Thymus (tissue), 11 donors: Measurements from ENCODE around the gene PYROXD2. TPM values are rescaled to one million over a fixed set of nuclear protein-coding genes. Genes with fewer than 3 reads are reported as not detected.
A peak's percentile ranks its signal among the peaks of the same experiment; 100 is the strongest.

ENCODE experiments used
- DNase-seq, 9 donors: peaks; one replicate each; pipeline ENCODE4 v3.0.0-alpha.2; 2013; ENCODE audit warnings: low spot score in 9 of 9, low read depth in 6 of 9, missing footprints in 1 of 9
- H3K27ac ChIP-seq, 2 donors: one replicate each; pipeline ENCODE4 v1.5.1; 2013; ENCODE audit warnings: control low read depth in 1 of 2, low read depth in 1 of 2, low read length in 1 of 2, mild to moderate bottlenecking in 1 of 2, moderate library complexity in 1 of 2
- H3K27me3 ChIP-seq, 2 donors: one replicate each; pipeline ENCODE4 v1.5.1; 2013; ENCODE audit warnings: low read length in 1 of 2; ENCODE audit not compliant: control insufficient read depth in 2 of 2, insufficient read depth in 1 of 2
- H3K36me3 ChIP-seq, 2 donors: one replicate each; pipeline ENCODE4 v1.5.1; 2013; ENCODE audit warnings: low read length in 1 of 2, mild to moderate bottlenecking in 1 of 2, moderate library complexity in 1 of 2; ENCODE audit not compliant: control insufficient read depth in 2 of 2, insufficient read depth in 2 of 2
- H3K4me1 ChIP-seq, 2 donors: one replicate each; pipeline ENCODE4 v1.5.1; 2013; ENCODE audit warnings: low read length in 2 of 2; ENCODE audit not compliant: control insufficient read depth in 2 of 2, insufficient read depth in 2 of 2
- H3K4me3 ChIP-seq, 2 donors: one replicate each; pipeline ENCODE4 v1.5.1; 2013; ENCODE audit warnings: low read length in 2 of 2, control low read depth in 1 of 2, mild to moderate bottlenecking in 1 of 2
- H3K9me3 ChIP-seq, 2 donors: one replicate each; pipeline ENCODE4 v1.5.1; 2013; ENCODE audit warnings: low read length in 1 of 2, mild to moderate bottlenecking in 1 of 2; ENCODE audit not compliant: control insufficient read depth in 2 of 2, insufficient read depth in 1 of 2
- WGBS: extraction: QIAGEN DNeasy Blood & Tissue Kit; methylation state at CpG from one replicate; pipeline ENCODE4 v1.1.7; 2013; 5-methylcytosine and 5-hydroxymethylcytosine counted together
- polyA plus RNA-seq: library from polyadenylated mRNA; stranded (reverse); fragments of 200-250 nt; gene quantifications from one replicate; pipeline ENCODE4 v1.2.3, GENCODE V29; 2013
- total RNA-seq: library from RNA; stranded (reverse); fragments of 120-200 nt; gene quantifications from one replicate; pipeline ENCODE4 v1.2.4, GENCODE V29; 2013
- donor health status: healthy.

PYROXD2 gene
- total and polyA plus RNA-seq, 2 donors, result 2.0 to 17.8 TPM

DNA sequence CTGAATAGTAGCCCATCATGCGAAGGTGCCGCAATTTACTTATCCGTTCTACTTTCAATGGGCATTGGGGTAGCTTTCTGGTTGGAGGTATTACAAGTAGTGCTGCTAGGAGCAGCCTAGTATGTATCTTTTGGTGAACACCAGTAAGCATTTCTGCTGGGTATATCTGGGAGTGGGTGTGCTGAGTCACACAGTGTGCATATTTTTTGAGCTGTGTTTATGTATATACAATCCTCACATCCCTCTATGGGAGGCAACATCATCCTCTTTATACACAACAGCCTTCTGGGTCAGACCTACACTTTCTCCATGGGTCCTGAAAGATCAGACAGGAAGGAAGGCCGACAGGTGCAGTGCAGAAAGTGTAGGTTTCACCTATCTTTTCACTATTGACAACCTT, 36.3 kb downstream of the PYROXD2 start:
- no peak for DNase-seq
- Histone ChIP-seq H3K9me3 (peaks cover 0 to 6% of the 10 kb centered on the region in 2 donors), H3K4me3 (no peak overlapping the region), H3K27ac (no peak overlapping the region), H3K4me1 (no peaks in the 10 kb centered on the region), H3K36me3 (no peaks in the 10 kb centered on the region), H3K27me3 (peaks cover 0 to 9% of the 10 kb centered on the region in 2 donors)
- WGBS, result 95% methylated on average over 4 of the region's 4 CpGs

DNA sequence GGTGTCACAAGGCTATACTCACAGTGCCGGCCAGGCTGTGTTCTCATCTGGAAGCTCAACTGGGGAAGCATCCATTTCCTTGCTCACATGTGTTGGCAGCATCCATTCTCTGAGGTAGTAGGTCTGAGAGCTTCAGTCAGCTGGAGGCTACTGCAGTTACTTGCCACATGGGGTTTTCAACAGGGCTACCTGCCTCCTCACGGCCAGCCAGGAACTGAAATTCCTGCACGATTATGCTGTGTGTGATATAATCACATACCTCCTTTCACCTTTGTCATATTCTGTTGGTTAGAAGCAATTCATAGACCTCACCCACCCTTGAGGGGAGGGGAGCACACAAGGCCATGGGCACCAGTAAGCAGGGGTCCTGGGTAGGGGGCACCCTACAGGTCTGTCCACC, 37.4 kb downstream of the PYROXD2 start:
- H3K9me3 ChIP-seq, result peaks cover 0 to 6% of the 10 kb centered on the region in 2 donors
- H3K27me3 ChIP-seq, result peaks cover 0 to 12% of the 10 kb centered on the region in 2 donors
- no peaks in the 10 kb centered on the region for H3K36me3 ChIP-seq
- no peak overlapping the region for H3K4me3 ChIP-seq
- no peaks in the 10 kb centered on the region for H3K4me1 ChIP-seq
- 98% methylated on average over 3 of the region's 3 CpGs for WGBS
- DNase-seq, result no peak
- H3K27ac ChIP-seq, result no peak overlapping the region

DNA sequence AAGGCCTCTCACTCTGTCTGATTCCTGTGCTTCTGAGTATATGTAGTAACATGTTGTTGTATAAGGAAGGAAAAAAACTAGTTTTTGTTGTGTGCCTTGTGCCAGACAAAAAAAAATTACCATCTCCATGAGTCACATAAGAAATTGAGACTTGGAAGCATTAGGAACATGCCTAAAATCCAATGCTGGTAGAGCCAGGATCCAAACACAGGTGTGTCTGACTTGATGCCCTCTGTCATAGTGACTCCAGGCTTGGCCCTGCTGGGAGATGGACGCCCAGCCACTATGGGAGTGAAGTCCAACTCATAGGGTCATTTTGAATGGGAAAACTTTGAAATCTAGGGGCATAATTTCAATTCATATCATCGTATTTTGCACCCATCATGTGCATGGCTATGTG, 38.0 kb downstream of the PYROXD2 start:
- no peak for DNase-seq
- H3K4me3 ChIP-seq, result no peak overlapping the region
- H3K9me3 ChIP-seq, result peaks cover 0 to 6% of the 10 kb centered on the region in 2 donors
- H3K27ac ChIP-seq, result no peak overlapping the region
- H3K27me3 ChIP-seq, result peaks cover 0 to 12% of the 10 kb centered on the region in 2 donors
- no peaks in the 10 kb centered on the region for H3K36me3 ChIP-seq
- no peaks in the 10 kb centered on the region for H3K4me1 ChIP-seq
- WGBS, result 95% methylated on average over 2 of the region's 2 CpGs

DNA sequence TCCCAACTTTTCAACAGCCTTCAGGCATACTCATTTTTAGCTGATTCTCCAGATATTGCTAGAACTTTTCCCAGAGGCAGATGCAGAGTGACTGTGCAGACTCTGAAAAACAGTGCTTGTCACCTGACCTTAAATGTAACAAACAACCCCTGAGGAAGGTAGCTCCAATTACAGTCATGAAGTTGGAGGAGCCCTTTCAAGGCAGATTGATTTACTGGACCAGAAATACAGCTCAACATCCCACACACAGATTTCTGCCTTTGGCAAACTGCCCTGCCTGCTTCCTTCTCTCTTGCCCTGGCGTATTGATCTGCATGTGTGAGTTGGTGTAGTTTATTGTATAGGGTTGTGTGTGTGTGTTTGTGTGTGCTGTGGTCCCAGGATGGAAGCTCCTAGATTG, 38.5 kb downstream of the PYROXD2 start:
- 85% methylated on average over 1 of the region's 1 CpG for WGBS
- Histone ChIP-seq H3K4me3 (no peak overlapping the region), H3K27me3 (peaks cover 0 to 16% of the 10 kb centered on the region in 2 donors), H3K36me3 (no peaks in the 10 kb centered on the region), H3K4me1 (no peaks in the 10 kb centered on the region), H3K9me3 (peaks cover 0 to 6% of the 10 kb centered on the region in 2 donors), H3K27ac (no peak overlapping the region)
- peak in 1 of 9 donors; percentile 3 for DNase-seq

DNA sequence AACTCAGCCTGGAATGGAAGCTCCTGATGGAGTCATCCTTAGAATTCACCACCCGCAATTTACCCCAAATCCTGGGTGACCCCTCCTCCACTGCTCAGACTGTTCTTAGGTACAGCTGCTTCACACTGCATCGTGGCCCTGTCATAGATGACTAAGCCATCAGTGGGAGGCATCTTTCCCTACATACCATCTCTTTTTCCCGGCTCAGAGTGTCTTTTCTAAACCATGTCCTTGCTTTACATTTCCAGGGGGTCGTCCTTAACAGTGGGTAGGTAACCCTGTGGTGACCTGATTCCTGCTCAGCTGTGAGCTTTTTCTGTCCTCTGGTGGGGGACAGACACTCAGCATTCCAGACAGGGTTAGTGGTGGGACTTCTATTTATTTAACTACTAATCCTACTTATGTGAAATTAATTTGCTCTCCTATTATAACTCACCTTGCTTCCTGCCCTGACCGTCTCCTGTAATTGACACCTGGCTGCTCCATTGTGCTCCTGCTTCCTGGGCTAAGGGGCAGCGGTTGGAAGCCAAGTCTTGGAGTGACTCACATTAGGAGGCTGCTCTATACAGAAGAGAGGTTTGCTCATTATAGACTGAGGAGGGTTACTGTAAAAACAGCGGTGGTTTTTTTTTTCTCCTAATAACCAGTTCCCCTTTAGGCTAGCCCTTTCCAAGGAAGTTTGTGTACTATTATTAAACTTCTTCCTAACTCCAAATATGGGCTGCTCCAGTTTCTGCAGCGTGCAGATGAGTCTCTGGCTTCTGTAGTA, 40.6 kb downstream of the PYROXD2 start:
- H3K4me3 ChIP-seq, result no peak overlapping the region
- 78% methylated on average over 8 of the region's 8 CpGs for WGBS
- H3K27me3 ChIP-seq, result peaks cover 0 to 18% of the 10 kb centered on the region in 2 donors
- H3K9me3 ChIP-seq, result peaks cover 0 to 6% of the 10 kb centered on the region in 2 donors
- H3K36me3 ChIP-seq, result no peaks in the 10 kb centered on the region
- no peak for DNase-seq
- H3K27ac ChIP-seq, result no peak overlapping the region
- no peaks in the 10 kb centered on the region for H3K4me1 ChIP-seq

DNA sequence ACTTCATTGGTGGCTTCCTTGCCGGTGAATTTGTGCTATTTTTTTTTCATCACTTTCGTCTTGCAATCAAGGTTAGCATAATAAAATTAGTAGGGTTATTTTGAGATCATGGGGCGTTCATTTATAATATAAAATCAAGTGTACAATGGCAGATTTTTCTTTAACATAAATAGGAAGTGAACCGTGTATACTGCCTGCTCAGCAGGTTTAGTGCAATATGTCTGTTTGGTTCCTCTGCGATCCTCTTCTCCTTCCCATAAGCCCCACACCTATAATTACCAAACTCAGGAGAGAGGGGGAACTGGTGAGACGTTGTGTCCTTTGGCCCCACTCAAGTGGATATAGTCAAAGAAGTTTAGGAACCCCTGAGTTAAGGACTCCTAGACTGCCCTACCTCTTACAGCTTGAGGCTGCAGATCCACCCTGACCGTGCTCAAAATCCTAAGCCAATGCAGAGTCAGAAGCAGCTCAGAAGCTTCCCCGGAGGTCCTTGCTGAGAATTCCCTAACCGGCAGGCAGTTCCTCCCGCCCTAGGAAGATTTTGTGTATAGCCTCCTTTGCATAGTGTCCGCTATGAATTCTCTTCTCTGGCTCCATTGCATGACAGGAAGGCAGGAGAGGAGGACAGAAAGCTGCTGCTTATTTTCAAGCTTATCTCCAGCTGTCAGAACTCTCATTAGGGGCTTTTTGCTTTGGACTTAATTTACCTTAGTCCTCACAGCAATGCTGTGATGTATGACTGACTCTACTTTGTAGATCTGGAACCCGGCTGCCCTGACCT, 41.5 kb downstream of the PYROXD2 start:
- WGBS, result 81% methylated on average over 12 of the region's 12 CpGs
- Histone ChIP-seq H3K36me3 (no peaks in the 10 kb centered on the region), H3K27ac (no peak overlapping the region), H3K9me3 (peaks cover 0 to 6% of the 10 kb centered on the region in 2 donors), H3K27me3 (peaks cover 0 to 18% of the 10 kb centered on the region in 2 donors), H3K4me3 (no peak overlapping the region), H3K4me1 (no peaks in the 10 kb centered on the region)
- DNase-seq, result no peak

GRCh38 chr10:98370831-98371820, 43.9 kb downstream of the PYROXD2 start:
- no peaks in the 10 kb centered on the region for H3K36me3 ChIP-seq
- 90% methylated on average over 14 of the region's 14 CpGs for WGBS
- no peak for DNase-seq

GRCh38 chr10:98369801-98370200, 45.2 kb downstream of the PYROXD2 start:
- no peaks in the 10 kb centered on the region for H3K4me1 ChIP-seq
- no peaks in the 10 kb centered on the region for H3K9me3 ChIP-seq
- no peak overlapping the region for H3K4me3 ChIP-seq
- H3K27ac ChIP-seq, result no peak overlapping the region
- WGBS, result 91% methylated on average over 7 of the region's 7 CpGs
- no peak for DNase-seq
- no peaks in the 10 kb centered on the region for H3K36me3 ChIP-seq
- peaks cover 0 to 13% of the 10 kb centered on the region in 2 donors for H3K27me3 ChIP-seq

More at GRCh38 chr10:98370831-98371820, 43.9 kb downstream of the PYROXD2 start:
- H3K4me3 ChIP-seq, result no peak overlapping the region
- H3K27me3 ChIP-seq, result peaks cover 0 to 20% of the 10 kb centered on the region in 2 donors
- no peaks in the 10 kb centered on the region for H3K4me1 ChIP-seq
- no peaks in the 10 kb centered on the region for H3K9me3 ChIP-seq
- H3K27ac ChIP-seq, result no peak overlapping the region
